Daoy (cell line): ENCODE data around the gene ACVR1B. TPM values are rescaled to one million over a fixed set of nuclear protein-coding genes. Genes with fewer than 3 reads are reported as not detected.
"Not testable (repeated sequence)": the region's sequence is repeated elsewhere in the genome, so short reads cannot be mapped to it uniquely, and the experiment has no call there.

ENCODE experiments used
- DNase-seq: peaks from one replicate; pipeline ENCODE4 v3.0.0-alpha.2; 2015; ENCODE audit warnings: low read depth
- total RNA-seq: library from RNA; depleted of rRNA; stranded (reverse); fragments of >200 nt; shearing (Covaris generic); gene quantifications from 2 replicates; pipeline ENCODE4 v1.2.3, GENCODE V29; 2014

Gene ACVR1B
- total RNA-seq, 1 experiment from 2014 or later: 6.3 TPM

DNA sequence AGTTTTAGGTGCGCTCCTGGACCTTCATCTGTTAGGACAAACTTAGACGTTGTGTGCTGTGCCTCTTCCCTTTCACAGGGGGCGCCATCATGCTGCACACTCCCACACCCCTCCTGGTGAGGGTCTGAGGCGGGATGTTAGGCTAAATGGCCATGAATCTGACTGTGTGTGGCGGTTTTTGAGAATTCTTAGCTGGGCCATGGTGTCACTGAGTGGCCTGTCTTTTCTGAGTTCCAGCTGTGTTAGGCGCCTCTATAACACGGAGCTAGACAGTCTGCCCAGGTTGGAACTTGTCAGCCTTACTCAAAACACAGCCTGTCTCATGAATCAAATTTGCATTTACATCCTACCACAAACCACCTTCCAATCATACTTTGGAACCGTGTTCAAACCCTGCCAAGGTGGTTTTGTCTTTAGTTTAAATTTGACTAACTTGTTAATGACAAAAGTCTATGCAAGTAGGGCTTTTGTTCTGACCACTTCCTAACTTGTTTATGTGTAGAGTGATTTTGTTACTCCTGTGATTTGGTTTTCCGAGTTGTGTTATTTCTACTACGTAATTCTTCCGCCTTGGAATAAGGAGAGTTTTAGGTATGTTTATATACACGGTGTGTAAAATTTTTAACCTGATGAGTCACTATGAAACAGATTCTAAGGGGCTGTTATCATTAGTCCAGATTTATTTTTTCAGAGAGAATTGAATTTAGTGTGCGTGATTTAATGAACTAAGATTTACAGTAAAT, 19.6 kb downstream of the ACVR1B start:
- DNase-seq: peak; percentile 74

- DNase-seq: no peak
Measured at GRCh38 chr12:51971679-51972421, 20.4 kb downstream of the ACVR1B start.

DNA sequence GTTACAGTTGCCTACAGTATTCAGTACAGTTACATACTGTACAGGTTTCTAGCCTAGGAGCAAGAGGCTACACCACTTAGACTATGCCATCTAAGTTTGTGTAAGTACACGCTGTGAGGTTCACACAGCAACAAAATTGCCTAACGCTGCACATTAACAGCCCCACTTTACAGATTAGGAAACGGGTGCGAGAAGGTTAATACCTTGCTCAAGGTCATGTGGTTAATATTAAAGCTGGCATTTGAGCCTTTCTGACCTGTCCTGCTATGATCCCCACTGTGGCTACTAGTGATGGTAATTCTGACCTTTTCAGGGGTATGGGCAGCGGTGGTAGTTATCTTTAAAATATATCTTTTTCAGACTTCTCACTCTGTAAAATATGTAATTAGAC, 20.9 kb downstream of the ACVR1B start:
- DNase-seq: no peak

- DNase-seq: peak; percentile 67
Measured at GRCh38 chr12:51972849-51973273, 21.4 kb downstream of the ACVR1B start.

DNA sequence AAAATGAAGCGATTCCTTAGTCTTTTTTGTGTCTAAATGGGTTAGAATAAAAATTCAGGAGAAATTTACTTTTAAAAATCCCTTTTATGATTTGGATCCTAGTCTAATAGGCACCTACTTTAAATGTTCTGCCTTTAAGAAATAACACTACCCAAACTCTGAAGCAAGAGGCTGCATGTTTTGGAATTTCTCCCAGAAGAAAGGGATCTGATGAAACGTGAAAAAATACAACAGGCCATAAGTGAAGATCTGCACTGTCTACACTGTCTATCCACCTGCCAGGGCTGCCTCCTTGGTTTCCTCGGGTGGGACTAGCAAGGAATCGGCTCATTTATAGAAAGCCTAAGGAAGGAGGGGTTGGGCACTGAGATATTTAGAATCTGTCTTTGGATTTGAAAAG, 22.1 kb downstream of the ACVR1B start:
- DNase-seq: no peak

DNA sequence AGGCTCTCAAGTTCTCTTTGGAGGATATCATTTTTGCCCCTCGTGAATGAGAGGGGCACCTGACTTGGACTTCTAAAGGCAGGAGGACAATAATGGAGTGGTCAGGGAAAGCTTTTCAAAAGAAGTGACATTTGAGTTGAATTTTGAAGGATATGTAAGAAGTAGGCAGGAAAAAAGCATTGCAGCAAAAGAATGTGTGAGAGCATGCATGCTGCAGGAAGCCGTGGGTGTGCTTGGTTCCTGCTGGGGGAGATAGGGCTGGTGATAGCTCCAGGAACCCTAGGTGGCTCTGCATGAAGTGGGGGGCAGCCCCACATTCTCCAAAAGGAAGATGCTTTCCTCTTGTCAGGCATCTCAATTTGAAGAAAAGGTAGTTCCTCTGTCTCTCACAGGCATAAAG, 23.1 kb downstream of the ACVR1B start:
- no peak for DNase-seq

GRCh38 chr12:51975196-51975595, 23.7 kb downstream of the ACVR1B start:
- no peak for DNase-seq

DNA sequence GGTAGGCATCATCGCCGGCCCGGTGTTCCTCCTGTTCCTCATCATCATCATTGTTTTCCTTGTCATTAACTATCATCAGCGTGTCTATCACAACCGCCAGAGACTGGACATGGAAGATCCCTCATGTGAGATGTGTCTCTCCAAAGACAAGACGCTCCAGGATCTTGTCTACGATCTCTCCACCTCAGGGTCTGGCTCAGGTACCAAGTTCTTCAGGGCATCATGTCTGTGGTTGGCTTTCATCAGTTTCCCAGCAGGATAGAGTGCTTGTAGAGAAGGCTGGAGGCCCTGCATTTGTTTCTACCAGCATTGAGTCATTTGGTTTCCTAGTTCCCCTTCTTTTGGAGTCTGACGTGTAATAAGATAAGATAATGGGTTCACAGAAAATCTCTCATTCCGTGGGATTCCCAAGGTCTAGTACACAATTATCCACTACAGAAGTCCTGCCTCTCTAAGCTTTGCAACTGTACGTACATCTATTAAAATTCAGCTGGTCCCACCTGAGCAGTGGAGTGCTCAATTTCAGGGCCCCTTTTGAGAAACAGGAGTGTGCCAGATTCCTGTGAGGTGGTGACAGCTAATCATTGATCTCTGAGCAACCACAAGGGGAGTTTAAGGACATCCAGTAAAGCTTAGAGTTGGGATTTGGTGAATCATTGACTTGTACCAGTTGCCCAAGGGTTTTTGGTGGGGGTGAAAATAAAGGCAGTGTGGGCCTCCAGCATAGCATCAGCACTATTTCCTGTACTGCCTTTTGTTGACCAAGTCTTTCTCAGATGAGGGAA, 25.1 kb downstream of the ACVR1B start:
- DNase-seq: peak; percentile 58

DNA sequence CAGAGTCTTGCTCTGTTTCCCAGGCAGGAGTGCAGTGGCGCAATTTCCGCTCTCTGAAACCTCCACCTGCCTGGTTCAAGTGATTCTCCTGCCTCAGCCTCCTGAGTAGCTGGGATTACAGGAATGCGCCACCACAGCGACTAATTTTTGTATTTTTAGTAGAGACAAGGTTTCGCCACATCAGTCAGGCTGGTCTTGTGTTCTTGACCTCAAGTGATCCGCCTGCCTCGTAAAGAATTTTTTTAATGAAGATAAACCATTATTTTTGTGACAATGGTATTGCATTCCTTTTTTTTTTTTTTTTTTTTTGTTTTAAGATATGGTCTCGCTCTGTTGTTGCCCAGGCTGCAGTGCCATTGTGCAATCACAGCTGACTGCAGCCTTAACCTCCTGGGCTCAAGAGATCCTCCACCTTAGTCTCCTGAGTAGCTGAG, 25.8 kb downstream of the ACVR1B start:
- DNase-seq: no peak

GRCh38 chr12:51979306-51979705, 27.8 kb downstream of the ACVR1B start:
- DNase-seq: not testable (repeated sequence)

DNA sequence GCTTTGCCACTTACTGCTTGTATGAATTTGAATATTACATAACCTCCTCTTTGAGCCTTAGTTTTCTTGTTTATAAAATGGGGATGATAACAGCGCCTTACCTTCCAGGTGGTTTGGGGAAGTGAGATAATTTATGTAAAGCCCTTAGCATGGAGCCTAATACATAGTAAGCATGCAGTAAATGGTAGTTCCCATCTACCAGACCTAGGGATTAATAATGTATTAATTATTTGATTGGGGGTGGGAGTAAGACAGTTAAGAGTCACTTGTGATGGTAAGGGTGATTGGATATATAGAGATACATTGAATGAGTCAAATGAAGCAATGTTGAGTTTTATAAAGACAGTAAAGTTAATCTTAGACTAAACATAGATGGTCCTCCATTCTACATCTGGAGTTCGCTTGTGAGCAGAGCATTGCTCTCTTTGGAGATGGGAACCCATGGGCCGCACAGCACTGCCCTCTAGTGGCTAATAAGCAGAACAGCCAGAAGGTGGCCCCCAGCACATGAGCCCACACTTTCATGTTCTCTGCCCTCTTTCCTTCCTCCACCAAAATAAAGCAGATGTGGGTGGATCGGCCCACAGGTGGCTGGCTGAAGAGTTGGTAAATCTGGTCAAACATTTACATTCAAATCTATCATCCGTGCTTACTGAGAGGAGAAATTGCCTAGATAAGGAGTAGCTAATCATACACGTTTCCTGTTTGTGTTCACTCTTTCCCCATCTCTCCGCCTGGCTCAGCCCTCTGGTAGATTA, 28.7 kb downstream of the ACVR1B start:
- peak; percentile 75 for DNase-seq

- no peak for DNase-seq
Measured at GRCh38 chr12:51980809-51981127, 29.3 kb downstream of the ACVR1B start.

- no peak for DNase-seq
Measured at GRCh38 chr12:51984657-51985056, 33.2 kb downstream of the ACVR1B start.

- DNase-seq: no peak
Measured at GRCh38 chr12:51985154-51985835, 33.8 kb downstream of the ACVR1B start.

DNA sequence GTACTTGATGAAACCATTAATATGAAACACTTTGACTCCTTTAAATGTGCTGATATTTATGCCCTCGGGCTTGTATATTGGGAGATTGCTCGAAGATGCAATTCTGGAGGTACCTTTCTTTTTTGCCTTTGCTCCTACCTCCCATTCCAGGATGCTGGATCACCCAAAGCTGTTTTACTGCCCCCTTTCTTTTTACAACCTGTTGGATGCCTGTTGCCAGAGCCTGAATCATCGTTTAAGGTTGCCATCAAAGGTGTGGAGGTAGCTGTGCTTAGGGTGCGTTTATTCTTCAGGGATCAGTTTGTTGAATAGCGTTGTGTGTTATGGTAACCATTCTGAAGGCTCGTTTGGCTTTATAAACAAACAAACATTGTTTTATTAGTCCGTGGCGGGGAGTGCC, 35.3 kb downstream of the ACVR1B start:
- no peak for DNase-seq

DNA sequence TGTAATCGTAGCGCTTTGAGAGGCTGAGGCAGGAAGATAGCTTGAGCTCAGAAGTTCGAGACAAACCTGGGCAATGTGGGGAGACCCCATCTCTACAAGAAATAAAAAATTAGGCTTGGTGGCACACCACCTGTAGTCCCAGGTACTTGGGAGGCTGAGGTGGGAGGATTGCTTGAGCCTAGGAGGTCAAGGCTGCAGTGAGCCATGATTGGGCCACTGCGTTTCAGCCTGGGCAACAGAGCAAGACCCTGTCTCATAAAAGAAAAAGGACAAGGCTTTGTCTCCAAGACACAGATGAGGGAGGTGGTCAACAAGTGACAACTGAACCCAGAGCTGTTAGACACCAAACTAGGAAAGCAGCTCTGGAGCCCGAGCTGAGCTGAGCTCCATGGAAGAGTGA, 40.7 kb downstream of the ACVR1B start:
- DNase-seq: no peak

DNA sequence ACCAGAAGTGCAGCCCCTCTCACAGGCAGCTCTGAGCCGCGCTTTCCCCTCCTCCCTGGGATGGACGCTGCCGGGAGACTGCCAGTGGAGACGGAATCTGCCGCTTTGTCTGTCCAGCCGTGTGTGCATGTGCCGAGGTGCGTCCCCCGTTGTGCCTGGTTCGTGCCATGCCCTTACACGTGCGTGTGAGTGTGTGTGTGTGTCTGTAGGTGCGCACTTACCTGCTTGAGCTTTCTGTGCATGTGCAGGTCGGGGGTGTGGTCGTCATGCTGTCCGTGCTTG, 43.0 kb downstream of the ACVR1B start:
- DNase-seq: no peak

GRCh38 chr12:51994959-51995358, 43.5 kb downstream of the ACVR1B start:
- DNase-seq: no peak

GRCh38 chr12:51997136-51997535, 45.6 kb downstream of the ACVR1B start:
- DNase-seq: no peak

DNA sequence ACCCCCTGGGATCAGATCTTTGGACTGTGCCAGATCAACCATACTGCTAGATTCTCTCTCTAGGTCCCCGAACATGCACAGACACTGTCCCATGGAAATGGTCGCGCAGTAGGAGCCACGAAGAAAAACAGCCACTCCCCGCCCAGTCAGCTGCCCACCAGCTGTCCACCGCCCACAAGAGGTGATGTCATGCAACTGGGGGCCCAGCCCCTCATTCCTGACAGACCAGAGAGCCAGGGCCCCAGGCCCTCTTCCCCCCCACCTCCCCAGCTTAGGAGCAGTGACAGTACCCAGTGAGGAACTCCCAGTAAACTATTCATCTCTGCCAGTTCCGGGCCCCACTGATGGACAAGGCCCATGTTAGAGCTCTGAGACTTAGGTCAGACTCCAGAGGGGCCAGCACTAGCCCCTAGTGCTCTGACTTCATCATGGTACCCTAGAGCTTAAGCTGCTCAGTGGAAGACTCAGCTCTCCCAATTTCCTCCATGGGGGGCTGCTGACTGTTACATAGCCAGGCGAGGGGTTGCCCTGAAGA, 51.6 kb downstream of the ACVR1B start:
- DNase-seq: no peak

- DNase-seq: no peak
Measured at GRCh38 chr12:52003591-52003990, 52.1 kb downstream of the ACVR1B start.
